OCI-LY1 (cell line): ENCODE measurements around the gene CCDC138.

Experiments
- H2AFZ ChIP-seq: fragments of 200-600 bp; sonication (generic), shearing (Covaris generic); 2 replicates; pipeline ENCODE4 v1.6.0; 2014; ENCODE audit warnings: antibody characterized with exemption, mild to moderate bottlenecking, low read length
- H3F3A ChIP-seq: fragments of 200-600 bp; sonication (generic), shearing (Covaris generic); 2 replicates; pipeline ENCODE4 v1.6.0; 2014; ENCODE audit warnings: mild to moderate bottlenecking, antibody characterized with exemption, low read length, moderate library complexity; ENCODE audit not compliant: insufficient read depth
- H3K27ac ChIP-seq: fragments of 200-600 bp; sonication (generic); 2 replicates; pipeline ENCODE4 v1.5.1; 2014; ENCODE audit warnings: low read length, mixed run types, mild to moderate bottlenecking, low read depth; ENCODE audit not compliant: poor library complexity, severe bottlenecking
- H3K27me3 ChIP-seq: fragments of 200-600 bp; sonication (generic); 2 replicates; pipeline ENCODE4 v1.6.0; 2014; ENCODE audit warnings: antibody characterized with exemption, mild to moderate bottlenecking, low read length, moderate library complexity; ENCODE audit not compliant: insufficient read depth
- H3K36me3 ChIP-seq: fragments of 200-600 bp; sonication (generic); 2 replicates; pipeline ENCODE4 v1.6.1; 2014; ENCODE audit warnings: mild to moderate bottlenecking, antibody characterized with exemption, low read length, moderate library complexity, mixed read lengths; ENCODE audit not compliant: insufficient read depth
- H3K4me1 ChIP-seq: fragments of 200-600 bp; sonication (generic); 2 replicates; pipeline ENCODE4 v1.5.1; 2014; ENCODE audit warnings: mild to moderate bottlenecking, low read length, moderate library complexity; ENCODE audit not compliant: insufficient read depth, severe bottlenecking
- H3K4me2 ChIP-seq: fragments of 200-600 bp; sonication (generic), shearing (Covaris generic); 2 replicates; pipeline ENCODE4 v1.6.1; 2014; ENCODE audit warnings: low read length
- H3K4me3 ChIP-seq: fragments of 200-600 bp; sonication (generic); 2 replicates; pipeline ENCODE4 v1.5.1; 2014; ENCODE audit warnings: low read length, low read depth, mild to moderate bottlenecking, mixed read lengths; ENCODE audit not compliant: poor library complexity, severe bottlenecking
- H3K79me2 ChIP-seq: fragments of 200-600 bp; shearing (Covaris generic); 2 replicates; pipeline ENCODE4 v1.6.1; 2016; ENCODE audit warnings: mixed run types, low read length, mixed read lengths; ENCODE audit not compliant: insufficient read depth
- H3K9ac ChIP-seq: fragments of 200-600 bp; sonication (generic), shearing (Covaris generic); 2 replicates; pipeline ENCODE4 v1.6.1; 2014; ENCODE audit warnings: mild to moderate bottlenecking, low read length, mixed read lengths
- H3K9me2 ChIP-seq: fragments of 200-600 bp; sonication (generic), shearing (Covaris generic); 2 replicates; pipeline ENCODE4 v1.6.1; 2014; ENCODE audit warnings: low read depth, mild to moderate bottlenecking, low read length, mixed read lengths
- H3K9me3 ChIP-seq: fragments of 200-600 bp; shearing (Covaris generic); 2 replicates; pipeline ENCODE4 v1.6.1; 2014; ENCODE audit warnings: low read length, mixed read lengths
- H4K20me1 ChIP-seq: fragments of 200-600 bp; sonication (generic), shearing (Covaris generic); 2 replicates; pipeline ENCODE4 v1.6.0; 2016; ENCODE audit warnings: mild to moderate bottlenecking, low read length; ENCODE audit not compliant: insufficient read depth
- EZH2 ChIP-seq: fragments of 200-600 bp; sonication (generic), shearing (Covaris generic); IDR thresholded peaks from 2 replicates; pipeline ENCODE4 v1.8.0; 2017; ENCODE audit warnings: borderline replicate concordance, mixed run types, mild to moderate bottlenecking, antibody characterized with exemption, low read length, moderate library complexity, mixed read lengths
- TF ChIP-seq, protein P1 (sequence below): fragments of 200-600 bp; sonication (generic), shearing (Covaris generic); IDR thresholded peaks from 2 replicates; pipeline ENCODE4 v1.5.1; 2017; ENCODE audit warnings: mild to moderate bottlenecking, antibody characterized with exemption, low read length, moderate library complexity, mixed read lengths

Gene CCDC138

DNA sequence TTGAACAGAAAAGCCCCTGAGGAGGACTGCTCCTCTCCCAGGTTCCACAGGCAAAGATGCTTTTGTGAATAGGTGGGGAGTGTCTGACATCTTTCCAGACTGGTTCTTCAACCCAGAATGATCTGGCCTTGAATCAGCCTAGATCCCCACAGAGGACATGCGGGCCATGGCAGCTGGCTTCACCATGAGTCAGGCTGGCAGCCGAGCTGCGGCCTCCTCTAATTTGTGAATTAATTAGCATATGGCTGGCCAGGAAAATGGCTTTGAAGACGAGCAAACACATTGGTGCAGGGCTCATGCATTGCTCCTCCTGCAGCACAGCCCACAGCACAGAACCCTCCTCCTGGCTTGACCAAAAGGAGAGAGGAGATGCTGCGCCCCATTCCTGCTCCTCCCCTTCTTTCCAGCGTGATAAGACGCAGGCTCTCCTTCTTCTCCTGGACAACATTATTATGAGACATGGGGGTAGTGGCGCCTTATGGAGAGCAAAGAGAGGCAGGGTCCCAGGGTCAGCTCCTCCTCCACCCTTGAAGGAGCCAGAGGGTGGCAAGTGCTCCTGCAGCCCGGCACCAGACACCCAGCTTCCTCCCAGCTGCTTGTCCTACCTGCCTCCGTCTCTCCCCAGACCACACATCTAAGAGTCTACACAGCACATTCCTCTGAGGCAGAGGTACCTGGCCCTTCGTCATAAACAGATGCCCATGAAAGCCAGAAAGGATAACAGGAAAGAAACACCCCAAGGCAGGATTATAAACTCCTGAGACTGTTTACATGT, 135.8 kb downstream of the CCDC138 start:
- H3K9ac ChIP-seq = no peak overlapping the region
- H3K9me3 ChIP-seq = no peaks in the 10 kb centered on the region
- no peak overlapping the region for H3K4me2 ChIP-seq
- TF ChIP-seq, protein P1, sequence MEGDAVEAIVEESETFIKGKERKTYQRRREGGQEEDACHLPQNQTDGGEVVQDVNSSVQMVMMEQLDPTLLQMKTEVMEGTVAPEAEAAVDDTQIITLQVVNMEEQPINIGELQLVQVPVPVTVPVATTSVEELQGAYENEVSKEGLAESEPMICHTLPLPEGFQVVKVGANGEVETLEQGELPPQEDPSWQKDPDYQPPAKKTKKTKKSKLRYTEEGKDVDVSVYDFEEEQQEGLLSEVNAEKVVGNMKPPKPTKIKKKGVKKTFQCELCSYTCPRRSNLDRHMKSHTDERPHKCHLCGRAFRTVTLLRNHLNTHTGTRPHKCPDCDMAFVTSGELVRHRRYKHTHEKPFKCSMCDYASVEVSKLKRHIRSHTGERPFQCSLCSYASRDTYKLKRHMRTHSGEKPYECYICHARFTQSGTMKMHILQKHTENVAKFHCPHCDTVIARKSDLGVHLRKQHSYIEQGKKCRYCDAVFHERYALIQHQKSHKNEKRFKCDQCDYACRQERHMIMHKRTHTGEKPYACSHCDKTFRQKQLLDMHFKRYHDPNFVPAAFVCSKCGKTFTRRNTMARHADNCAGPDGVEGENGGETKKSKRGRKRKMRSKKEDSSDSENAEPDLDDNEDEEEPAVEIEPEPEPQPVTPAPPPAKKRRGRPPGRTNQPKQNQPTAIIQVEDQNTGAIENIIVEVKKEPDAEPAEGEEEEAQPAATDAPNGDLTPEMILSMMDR = no peak
- TF ChIP-seq EZH2 = no peak
- H3K36me3 ChIP-seq = no peaks in the 10 kb centered on the region
- H3K4me1 ChIP-seq = no peaks in the 10 kb centered on the region
- no peak overlapping the region for H2AFZ ChIP-seq
- no peaks in the 10 kb centered on the region for H3K9me2 ChIP-seq
- no peaks in the 10 kb centered on the region for H4K20me1 ChIP-seq
- no peaks in the 10 kb centered on the region for H3F3A ChIP-seq
- H3K27ac ChIP-seq = no peak overlapping the region
- H3K27me3 ChIP-seq = no peaks in the 10 kb centered on the region
- no peaks in the 10 kb centered on the region for H3K79me2 ChIP-seq
- no peak overlapping the region for H3K4me3 ChIP-seq

DNA sequence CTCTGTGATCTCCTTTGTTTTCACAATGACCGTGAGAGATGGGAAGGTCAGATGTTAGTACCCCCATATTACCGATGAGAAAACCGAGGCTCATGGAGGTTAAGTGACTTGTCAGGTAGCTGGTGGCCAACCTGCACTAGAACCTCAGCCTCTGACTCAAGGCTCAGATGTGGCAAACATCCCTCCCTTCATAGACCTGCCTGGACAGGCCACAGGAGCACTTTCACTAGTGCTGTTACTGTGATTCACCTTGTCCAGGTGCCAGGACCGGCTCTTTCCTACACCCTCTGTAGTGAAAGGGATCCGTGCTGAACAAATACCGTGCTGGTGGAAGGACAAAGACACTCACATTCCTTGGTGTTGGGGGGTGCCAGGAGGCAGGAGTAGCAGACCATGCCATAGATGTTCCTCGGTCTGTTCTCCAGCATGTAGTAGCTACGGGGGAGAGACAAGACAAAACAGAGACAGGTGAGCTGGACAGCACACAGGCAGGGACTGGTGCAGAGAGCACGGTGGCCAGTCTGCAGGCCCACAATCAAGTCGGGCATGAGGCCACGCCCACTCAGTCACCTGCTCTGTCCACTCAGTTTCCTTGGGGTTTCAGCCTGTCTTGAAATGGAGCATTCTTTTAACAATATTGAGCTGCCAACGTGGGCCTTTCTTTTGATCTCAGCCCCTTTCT, 136.6 kb downstream of the CCDC138 start:
- H3F3A ChIP-seq = no peaks in the 10 kb centered on the region
- no peaks in the 10 kb centered on the region for H3K9me2 ChIP-seq
- no peak overlapping the region for H3K9ac ChIP-seq
- H3K79me2 ChIP-seq = no peaks in the 10 kb centered on the region
- no peak overlapping the region for H3K4me2 ChIP-seq
- H3K4me3 ChIP-seq = no peak overlapping the region
- no peak for TF ChIP-seq EZH2
- TF ChIP-seq, protein P1 = no peak
- no peaks in the 10 kb centered on the region for H3K4me1 ChIP-seq
- no peak overlapping the region for H3K27ac ChIP-seq
- H3K36me3 ChIP-seq = no peaks in the 10 kb centered on the region
- no peak overlapping the region for H2AFZ ChIP-seq
- H3K27me3 ChIP-seq = no peaks in the 10 kb centered on the region
- H3K9me3 ChIP-seq = no peaks in the 10 kb centered on the region
- H4K20me1 ChIP-seq = no peaks in the 10 kb centered on the region

DNA sequence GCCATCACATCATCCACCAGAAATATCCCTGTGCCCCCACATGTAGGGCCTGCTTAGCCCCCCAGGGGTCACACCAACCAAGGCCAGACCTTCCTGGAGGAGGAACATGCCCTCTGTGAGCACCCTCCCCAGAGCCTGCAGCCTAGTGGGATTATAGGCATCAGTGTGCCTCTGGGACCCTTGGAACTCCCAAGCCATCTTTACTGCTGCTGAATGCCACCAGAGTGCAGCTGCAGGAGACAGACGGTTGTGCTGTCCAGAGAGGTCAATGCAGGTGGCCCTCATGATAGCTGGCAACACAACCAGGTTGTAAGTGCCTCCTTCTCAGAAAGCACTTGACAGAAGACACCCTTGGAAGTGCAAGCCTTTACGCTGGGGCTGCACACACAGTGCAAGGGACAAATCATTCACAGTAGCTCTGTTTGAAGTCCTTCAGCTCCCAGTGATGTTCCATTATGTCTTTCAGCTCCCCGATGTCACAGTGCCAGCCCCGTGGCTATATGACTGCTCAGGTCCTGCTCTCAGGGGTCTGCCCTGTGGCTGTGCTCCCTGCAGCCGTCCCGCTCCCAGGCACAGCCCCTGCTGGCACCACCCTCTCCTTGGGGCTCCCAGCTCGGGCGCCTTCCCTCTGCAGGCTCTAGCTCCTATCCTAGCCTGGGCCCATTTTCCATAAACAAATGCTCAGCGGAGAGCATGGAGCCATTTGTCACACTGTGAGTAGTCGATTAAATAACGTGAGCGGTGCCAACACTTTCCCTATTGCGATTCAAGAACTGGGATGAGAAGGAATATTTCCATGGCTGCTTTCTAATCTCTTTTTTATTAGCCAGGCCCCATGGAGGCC, 137.4 kb downstream of the CCDC138 start:
- H3K79me2 ChIP-seq = no peaks in the 10 kb centered on the region
- no peak overlapping the region for H3K4me3 ChIP-seq
- no peak overlapping the region for H3K9ac ChIP-seq
- no peak overlapping the region for H3K27ac ChIP-seq
- no peaks in the 10 kb centered on the region for H3K27me3 ChIP-seq
- no peaks in the 10 kb centered on the region for H3K9me3 ChIP-seq
- H3K9me2 ChIP-seq = no peaks in the 10 kb centered on the region
- TF ChIP-seq, protein P1 = no peak
- TF ChIP-seq EZH2 = no peak
- no peak overlapping the region for H3K4me2 ChIP-seq
- H4K20me1 ChIP-seq = no peaks in the 10 kb centered on the region
- no peaks in the 10 kb centered on the region for H3K36me3 ChIP-seq
- no peak overlapping the region for H2AFZ ChIP-seq
- no peaks in the 10 kb centered on the region for H3K4me1 ChIP-seq
- no peaks in the 10 kb centered on the region for H3F3A ChIP-seq
